Activated naive CD4-positive, alpha-beta T cell treated with anti-CD3 and anti-CD28 coated beads, Interleukin-2, amount 10 ng/mL, durations not matched to agents 7 days and 5 days (primary cell): ENCODE measurements around the gene CDH26.
A peak's percentile ranks its signal among the peaks of the same experiment; 100 is the strongest.

Experiments
- CTCF ChIA-PET: fragments of 350-600 bp; sonication (Branson Sonifier 250); formaldehyde crosslinking; loops from one replicate; lab custom pipeline; 2021; ENCODE audit warnings: antibody characterized with exemption; lab: Charles Lee
- DNase-seq: peaks from one replicate; pipeline ENCODE4 v3.0.0-alpha.2; 2020
- H3K27ac Mint-ChIP-seq: one replicate; pipeline ENCODE4 v1.8.0; 2021; ENCODE audit warnings: mild to moderate bottlenecking, moderate library complexity, mixed read lengths
- H3K27me3 Mint-ChIP-seq: one replicate; pipeline ENCODE4 v1.8.0; 2021; ENCODE audit warnings: mild to moderate bottlenecking, mixed read lengths
- H3K36me3 Mint-ChIP-seq: one replicate; pipeline ENCODE4 v1.8.0; 2021; ENCODE audit warnings: mixed read lengths
- H3K4me1 Mint-ChIP-seq: one replicate; pipeline ENCODE4 v1.8.0; 2021; ENCODE audit warnings: mixed read lengths
- H3K4me3 Mint-ChIP-seq: one replicate; pipeline ENCODE4 v1.8.0; 2021; ENCODE audit warnings: mild to moderate bottlenecking, moderate library complexity, mixed read lengths
- H3K9me3 Mint-ChIP-seq: one replicate; pipeline ENCODE4 v1.8.0; 2021; ENCODE audit warnings: mixed read lengths

The CDH26 gene

GRCh38 chr20:59977086-59977485 is 18.9 kb downstream of the CDH26 start:
- H3K36me3 Mint-ChIP-seq = no peaks in the 10 kb centered on the region
- no peak overlapping the region for H3K4me3 Mint-ChIP-seq
- CTCF ChIA-PET = no interaction called here
- no peaks in the 10 kb centered on the region for H3K4me1 Mint-ChIP-seq
- H3K9me3 Mint-ChIP-seq = no peaks in the 10 kb centered on the region
- H3K27me3 Mint-ChIP-seq = no peaks in the 10 kb centered on the region
- DNase-seq = no peak
- no peak overlapping the region for H3K27ac Mint-ChIP-seq

- Mint-ChIP-seq H3K4me1 (no peaks in the 10 kb centered on the region), H3K36me3 (no peaks in the 10 kb centered on the region), H3K27me3 (no peaks in the 10 kb centered on the region), H3K9me3 (no peaks in the 10 kb centered on the region), H3K27ac (no peak overlapping the region), H3K4me3 (no peak overlapping the region)
- CTCF ChIA-PET = no interaction called here
- DNase-seq = no peak
These were observed 24.9 kb downstream of the CDH26 start for GRCh38 chr20:59983076-59983475.

GRCh38 chr20:59984541-59984940 is 26.3 kb downstream of the CDH26 start:
- Mint-ChIP-seq H3K4me3 (no peak overlapping the region), H3K27ac (no peak overlapping the region), H3K27me3 (no peaks in the 10 kb centered on the region), H3K36me3 (no peaks in the 10 kb centered on the region), H3K4me1 (no peaks in the 10 kb centered on the region), H3K9me3 (no peaks in the 10 kb centered on the region)
- CTCF ChIA-PET = no interaction called here
- no peak for DNase-seq

- Mint-ChIP-seq H3K27me3 (no peaks in the 10 kb centered on the region), H3K4me1 (no peaks in the 10 kb centered on the region), H3K9me3 (no peaks in the 10 kb centered on the region), H3K27ac (no peak overlapping the region), H3K4me3 (no peak overlapping the region), H3K36me3 (no peaks in the 10 kb centered on the region)
- CTCF ChIA-PET = interaction anchor here (1.3 kb wide), 1 partner anchor 1244 kb away, joined by 3 read pairs; no protein-coding TSS in a partner anchor
- DNase-seq = no peak
These were observed 26.9 kb downstream of the CDH26 start for GRCh38 chr20:59985164-59985563.

GRCh38 chr20:59985864-59986263 is 27.6 kb downstream of the CDH26 start:
- H3K9me3 Mint-ChIP-seq = no peaks in the 10 kb centered on the region
- CTCF ChIA-PET = interaction anchor here (1.3 kb wide), 1 partner anchor 1243 kb away, joined by 3 read pairs; no protein-coding TSS in a partner anchor
- H3K4me3 Mint-ChIP-seq = no peak overlapping the region
- DNase-seq = peak; percentile 41
- H3K36me3 Mint-ChIP-seq = no peaks in the 10 kb centered on the region
- H3K27me3 Mint-ChIP-seq = no peaks in the 10 kb centered on the region
- no peaks in the 10 kb centered on the region for H3K4me1 Mint-ChIP-seq
- no peak overlapping the region for H3K27ac Mint-ChIP-seq

- no peaks in the 10 kb centered on the region for H3K4me1 Mint-ChIP-seq
- CTCF ChIA-PET = no interaction called here
- no peak overlapping the region for H3K4me3 Mint-ChIP-seq
- DNase-seq = no peak
- no peaks in the 10 kb centered on the region for H3K27me3 Mint-ChIP-seq
- H3K27ac Mint-ChIP-seq = no peak overlapping the region
- no peaks in the 10 kb centered on the region for H3K36me3 Mint-ChIP-seq
- no peaks in the 10 kb centered on the region for H3K9me3 Mint-ChIP-seq
These were observed 28.9 kb downstream of the CDH26 start for GRCh38 chr20:59987135-59987534.

- CTCF ChIA-PET = interaction anchor here (0.7 kb wide), 1 partner anchor 767 kb away, joined by 3 read pairs; no protein-coding TSS in a partner anchor
- Mint-ChIP-seq H3K27me3 (no peaks in the 10 kb centered on the region), H3K36me3 (no peaks in the 10 kb centered on the region), H3K9me3 (no peaks in the 10 kb centered on the region), H3K4me1 (no peaks in the 10 kb centered on the region), H3K4me3 (no peak overlapping the region), H3K27ac (no peak overlapping the region)
- no peak for DNase-seq
These were observed 29.9 kb downstream of the CDH26 start for GRCh38 chr20:59988141-59988540.

GRCh38 chr20:59992526-59993084 is 34.4 kb downstream of the CDH26 start:
- Mint-ChIP-seq H3K4me1 (peaks cover 5% of the 10 kb centered on the region), H3K27me3 (peaks cover 5% of the 10 kb centered on the region), H3K27ac (no peak overlapping the region), H3K4me3 (no peak overlapping the region), H3K9me3 (no peaks in the 10 kb centered on the region), H3K36me3 (no peaks in the 10 kb centered on the region)
- CTCF ChIA-PET = no interaction called here
- no peak for DNase-seq

GRCh38 chr20:59993736-59994430 is 35.7 kb downstream of the CDH26 start:
- H3K36me3 Mint-ChIP-seq = no peaks in the 10 kb centered on the region
- CTCF ChIA-PET = interaction anchor here (1.1 kb wide), 1 partner anchor 64 kb away, joined by 5 read pairs; no protein-coding TSS in a partner anchor
- H3K9me3 Mint-ChIP-seq = no peaks in the 10 kb centered on the region
- H3K27ac Mint-ChIP-seq = no peak overlapping the region
- H3K4me1 Mint-ChIP-seq = peaks cover 5% of the 10 kb centered on the region
- peaks cover 5% of the 10 kb centered on the region for H3K27me3 Mint-ChIP-seq
- no peak for DNase-seq
- no peak overlapping the region for H3K4me3 Mint-ChIP-seq

- Mint-ChIP-seq H3K9me3 (no peaks in the 10 kb centered on the region), H3K27me3 (peaks cover 5% of the 10 kb centered on the region), H3K36me3 (no peaks in the 10 kb centered on the region), H3K4me1 (peaks cover 5% of the 10 kb centered on the region), H3K4me3 (no peak overlapping the region), H3K27ac (no peak overlapping the region)
- DNase-seq = no peak
- CTCF ChIA-PET = no interaction called here
These were observed 36.5 kb downstream of the CDH26 start for GRCh38 chr20:59994697-59995122.

GRCh38 chr20:59996108-59996507 is 37.9 kb downstream of the CDH26 start:
- H3K36me3 Mint-ChIP-seq = no peaks in the 10 kb centered on the region
- no peaks in the 10 kb centered on the region for H3K9me3 Mint-ChIP-seq
- H3K27ac Mint-ChIP-seq = no peak overlapping the region
- H3K27me3 Mint-ChIP-seq = peaks cover 5% of the 10 kb centered on the region
- H3K4me1 Mint-ChIP-seq = peaks cover 5% of the 10 kb centered on the region
- CTCF ChIA-PET = no interaction called here
- no peak overlapping the region for H3K4me3 Mint-ChIP-seq
- DNase-seq = no peak

GRCh38 chr20:59997896-59998295 is 39.7 kb downstream of the CDH26 start:
- Mint-ChIP-seq H3K36me3 (no peaks in the 10 kb centered on the region), H3K4me3 (no peak overlapping the region), H3K27me3 (peaks cover 5% of the 10 kb centered on the region), H3K27ac (no peak overlapping the region), H3K9me3 (no peaks in the 10 kb centered on the region), H3K4me1 (peaks cover 5% of the 10 kb centered on the region)
- no peak for DNase-seq
- CTCF ChIA-PET = interaction anchor here (1.3 kb wide), 1 partner anchor 16 kb away, joined by 3 read pairs; no protein-coding TSS in a partner anchor

GRCh38 chr20:59999502-59999901 is 41.3 kb downstream of the CDH26 start:
- H3K4me1 Mint-ChIP-seq = no peaks in the 10 kb centered on the region
- H3K4me3 Mint-ChIP-seq = no peak overlapping the region
- H3K27ac Mint-ChIP-seq = no peak overlapping the region
- no peak for DNase-seq
- H3K9me3 Mint-ChIP-seq = no peaks in the 10 kb centered on the region
- H3K27me3 Mint-ChIP-seq = no peaks in the 10 kb centered on the region
- CTCF ChIA-PET = no interaction called here
- no peaks in the 10 kb centered on the region for H3K36me3 Mint-ChIP-seq

- Mint-ChIP-seq H3K27me3 (no peaks in the 10 kb centered on the region), H3K4me1 (no peaks in the 10 kb centered on the region), H3K27ac (no peak overlapping the region), H3K9me3 (no peaks in the 10 kb centered on the region), H3K36me3 (no peaks in the 10 kb centered on the region), H3K4me3 (no peak overlapping the region)
- DNase-seq = no peak
- CTCF ChIA-PET = no interaction called here
These were observed 42.2 kb downstream of the CDH26 start for GRCh38 chr20:60000271-60001042.
